Measurements from ENCODE around the gene KRT79. TPM values are rescaled to one million over a fixed set of nuclear protein-coding genes. Genes with fewer than 3 reads are reported as not detected.
A peak's percentile ranks its signal among the peaks of the same experiment; 100 is the strongest.

KRT79 gene
- total and polyA plus RNA-seq, 8 donors, result 0.15 TPM; not detected in 7

- intact Hi-C loops (cut with DNase I; ENCODE audit: low total_unique reads), result no loop called here
- DNase-seq, result no peak
- TF ChIP-seq, protein P1, sequence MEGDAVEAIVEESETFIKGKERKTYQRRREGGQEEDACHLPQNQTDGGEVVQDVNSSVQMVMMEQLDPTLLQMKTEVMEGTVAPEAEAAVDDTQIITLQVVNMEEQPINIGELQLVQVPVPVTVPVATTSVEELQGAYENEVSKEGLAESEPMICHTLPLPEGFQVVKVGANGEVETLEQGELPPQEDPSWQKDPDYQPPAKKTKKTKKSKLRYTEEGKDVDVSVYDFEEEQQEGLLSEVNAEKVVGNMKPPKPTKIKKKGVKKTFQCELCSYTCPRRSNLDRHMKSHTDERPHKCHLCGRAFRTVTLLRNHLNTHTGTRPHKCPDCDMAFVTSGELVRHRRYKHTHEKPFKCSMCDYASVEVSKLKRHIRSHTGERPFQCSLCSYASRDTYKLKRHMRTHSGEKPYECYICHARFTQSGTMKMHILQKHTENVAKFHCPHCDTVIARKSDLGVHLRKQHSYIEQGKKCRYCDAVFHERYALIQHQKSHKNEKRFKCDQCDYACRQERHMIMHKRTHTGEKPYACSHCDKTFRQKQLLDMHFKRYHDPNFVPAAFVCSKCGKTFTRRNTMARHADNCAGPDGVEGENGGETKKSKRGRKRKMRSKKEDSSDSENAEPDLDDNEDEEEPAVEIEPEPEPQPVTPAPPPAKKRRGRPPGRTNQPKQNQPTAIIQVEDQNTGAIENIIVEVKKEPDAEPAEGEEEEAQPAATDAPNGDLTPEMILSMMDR (IDR thresholded peaks at IDR 0.05), result no peak
- no peak for TF ChIP-seq POLR2AphosphoS5 (IDR thresholded peaks at IDR 0.05)
- no peak for TF ChIP-seq POLR2A (IDR thresholded peaks at IDR 0.05)
- TF ChIP-seq EP300 (IDR thresholded peaks at IDR 0.05), result no peak
- H3K4me1 ChIP-seq, result peaks cover 24 to 60% (median 47%) of the 10 kb centered on the region in 4 donors
- no peaks in the 10 kb centered on the region for H3K9me3 ChIP-seq
- WGBS, 5 donors, result 45 to 59% (median 48%) methylated on average over 4 of the region's 4 CpGs
- H3K36me3 ChIP-seq, result no peaks in the 10 kb centered on the region
- H3K27me3 ChIP-seq, result no peaks in the 10 kb centered on the region
- peak overlapping the region; percentile 81 to 88 (median 84) for H3K27ac ChIP-seq
- peak overlapping the region; percentile 33 to 52 (median 48) for H3K4me3 ChIP-seq
Measured at GRCh38 chr12:52873513-52873831, 39.4 kb upstream of the KRT79 start.

- Histone ChIP-seq H3K36me3 (no peaks in the 10 kb centered on the region), H3K9me3 (no peaks in the 10 kb centered on the region), H3K4me1 (peaks cover 24 to 62% (median 43%) of the 10 kb centered on the region in 4 donors), H3K27me3 (no peaks in the 10 kb centered on the region), H3K27ac (peak overlapping the region in 3 of 5 donors; percentile 81 to 88 (median 85)), H3K4me3 (no peak overlapping the region)
- WGBS, 5 donors, result 83 to 95% (median 90%) methylated on average over 10 to 13 of the region's 13 CpGs
- intact Hi-C loops (cut with DNase I; ENCODE audit: low total_unique reads), result no loop called here
- TF ChIP-seq, protein P1 (IDR thresholded peaks at IDR 0.05), result no peak
- TF ChIP-seq POLR2AphosphoS5 (IDR thresholded peaks at IDR 0.05) (no peak), POLR2A (IDR thresholded peaks at IDR 0.05) (no peak), EP300 (IDR thresholded peaks at IDR 0.05) (no peak)
- no peak for DNase-seq
Measured at GRCh38 chr12:52872644-52873389, 38.7 kb upstream of the KRT79 start.

- DNase-seq, result peak; percentile 39 to 87
- H3K4me3 ChIP-seq, result no peak overlapping the region
- no peaks in the 10 kb centered on the region for H3K27me3 ChIP-seq
- TF ChIP-seq EP300 (IDR thresholded peaks at IDR 0.05) (no peak), POLR2AphosphoS5 (IDR thresholded peaks at IDR 0.05) (peak in 1 of 3 donors; percentile 33)
- WGBS, 5 donors, result 50 to 70% (median 67%) methylated on average over 9 of the region's 9 CpGs
- H3K4me1 ChIP-seq, result peaks cover 24 to 65% (median 49%) of the 10 kb centered on the region in 4 donors
- intact Hi-C loops (cut with DNase I; ENCODE audit: low total_unique reads), result no loop called here
- no peaks in the 10 kb centered on the region for H3K36me3 ChIP-seq
- no peaks in the 10 kb centered on the region for H3K9me3 ChIP-seq
- H3K27ac ChIP-seq, result peak overlapping the region; percentile 22 to 88 (median 75)
Measured at GRCh38 chr12:52871291-52872039, 37.4 kb upstream of the KRT79 start.

- Histone ChIP-seq H3K27me3 (no peaks in the 10 kb centered on the region), H3K4me1 (peaks cover 24 to 62% (median 47%) of the 10 kb centered on the region in 4 donors), H3K27ac (peak overlapping the region; percentile 22 to 88 (median 75)), H3K36me3 (no peaks in the 10 kb centered on the region), H3K9me3 (no peaks in the 10 kb centered on the region), H3K4me3 (no peak overlapping the region)
- WGBS, 5 donors, result 28 to 51% (median 37%) methylated on average over 13 to 14 of the region's 14 CpGs
- no peak for TF ChIP-seq POLR2AphosphoS5 (IDR thresholded peaks at IDR 0.05)
- TF ChIP-seq POLR2A (IDR thresholded peaks at IDR 0.05), result no peak
- TF ChIP-seq, protein P1 (IDR thresholded peaks at IDR 0.05), result peak in 5 of 7 experiments; percentile 34 to 77 (median 60)
- TF ChIP-seq EP300 (IDR thresholded peaks at IDR 0.05), result no peak
- peak; percentile 81 to 87 for DNase-seq
- intact Hi-C loops (cut with DNase I; ENCODE audit: low total_unique reads), result no loop called here
Measured at GRCh38 chr12:52870361-52871290, 36.5 kb upstream of the KRT79 start.

Measured in stomach (tissue), 9 donors.